NCI-H460 (cell line): ENCODE measurements around the gene CD99L2. TPM values are rescaled to one million over a fixed set of nuclear protein-coding genes. Genes with fewer than 3 reads are reported as not detected.

Source experiments
- total RNA-seq: library from RNA; depleted of rRNA; stranded (reverse); fragments of >200 nt; shearing (Covaris generic); gene quantifications from 2 replicates; pipeline ENCODE4 v1.2.3, GENCODE V29; 2014; rRNA removed

Gene CD99L2
- total RNA-seq, 1 experiment from 2014 or later: 33.3 TPM

Other genes with a start within 250 kb of the CD99L2 start
- gene MTMR1, start 205.3 kb downstream of the CD99L2 start, total RNA-seq: 19.8 and 19.9 TPM in 2 replicates
- gene HMGB3, start 84.7 kb upstream of the CD99L2 start, total RNA-seq: 64.2 and 93.1 TPM in 2 replicates